Ureter (tissue), 1 donor: Measurements from ENCODE around the gene EBNA1BP2. TPM values are rescaled to one million over a fixed set of nuclear protein-coding genes. Genes with fewer than 3 reads are reported as not detected.
"Not testable (repeated sequence)": the region's sequence is repeated elsewhere in the genome, so short reads cannot be mapped to it uniquely, and the experiment has no call there.

Experiments
- DNase-seq: peaks from one replicate; pipeline ENCODE4 v3.0.0-alpha.2; 2020; ENCODE audit warnings: low spot score
- total RNA-seq: library from RNA; stranded (reverse); gene quantifications from one replicate; pipeline ENCODE4 v1.2.4, GENCODE V29; 2023
- donor health status: DM: yes; HTN: yes; CAD: no.

Gene EBNA1BP2
- total RNA-seq, 1 donor from 2014 or later = 63.0 TPM

GRCh38 chr1:43119928-43120586 lies 52.0 kb downstream of the EBNA1BP2 start:
- not testable (repeated sequence) for DNase-seq

Other genes starting within 250 kb of the EBNA1BP2 start
- gene SLC2A1, start 213.4 kb downstream of the EBNA1BP2 start, total RNA-seq = 246 TPM
- 0.47 TPM for gene CFAP57, start within 50 bp of the EBNA1BP2 start, total RNA-seq
- gene TMEM125, start 97.7 kb upstream of the EBNA1BP2 start, total RNA-seq = 12.1 TPM
- 12.0 TPM for gene C1orf210, start 113.3 kb upstream of the EBNA1BP2 start, total RNA-seq
- 21.4 TPM for gene TIE1, start 128.7 kb upstream of the EBNA1BP2 start, total RNA-seq
- 0.55 TPM for gene MPL, start 165.5 kb upstream of the EBNA1BP2 start, total RNA-seq
- 2.0 TPM for gene CDC20, start 186.7 kb upstream of the EBNA1BP2 start, total RNA-seq
- gene ELOVL1, start 195.7 kb upstream of the EBNA1BP2 start, total RNA-seq = 135 TPM
- gene MED8, start 217.5 kb upstream of the EBNA1BP2 start, total RNA-seq = 30.0 TPM
- gene SZT2, start 217.6 kb upstream of the EBNA1BP2 start, total RNA-seq = 105 TPM